A549 (cell line): ENCODE measurements around the gene ABCC3. TPM values are rescaled to one million over a fixed set of nuclear protein-coding genes. Genes with fewer than 3 reads are reported as not detected.

Experiments
- ATAC-seq, 2 experiments: fragments of 200-7000 bp in 1 of 2; fragments of >200 bp in 1 of 2; cut with Nextera tagmentation in 1 of 2; cut with Tn5 transposase in 1 of 2; 3 replicates each; pipeline versions ENCODE4 v1.8.0 to v1.9.1; 2018 to 2020; ENCODE audit warnings: mild to moderate bottlenecking in 1 of 2, moderate library complexity in 1 of 2
- CTCF ChIA-PET: fragments of 300-600 bp; sonication (Branson Sonifier 250); formaldehyde crosslinking; extraction: SDS; loops from one replicate; lab custom pipeline; 2021; ENCODE audit warnings: antibody characterized with exemption, inconsistent platforms; lab: Yijun Ruan, JAX
- POLR2A ChIA-PET: fragments of 350-600 bp; formaldehyde crosslinking; extraction: SDS; loops from one replicate; lab custom pipeline; 2021; ENCODE audit warnings: antibody characterized with exemption, inconsistent platforms; lab: Yijun Ruan, JAX
- DNase-seq, 2 experiments: peaks; one replicate each; pipeline versions ENCODE4 v3.0.0 to v3.0.0-alpha.2; 2011 to 2016; ENCODE audit warnings: low read depth in 1 of 2, low spot score in 1 of 2
- FAIRE-seq: peaks from 2 replicates; lab custom pipeline; 2011; peaks lifted over from hg19 to GRCh38; lab: Jason Lieb, UNC
- H3K27ac ChIP-seq, 2 experiments: fragments of >200 bp; sonication (Bioruptor Twin); formaldehyde crosslinking; 3 replicates each; pipeline ENCODE4 v1.5.1; 2016 to 2017
- H3K4me1 ChIP-seq: fragments of >200 bp; sonication (Bioruptor Twin); formaldehyde crosslinking; 3 replicates; pipeline ENCODE4 v1.6.1; 2016
- H3K4me2 ChIP-seq: fragments of >200 bp; sonication (Bioruptor Twin); formaldehyde crosslinking; 3 replicates; pipeline ENCODE4 v1.6.1; 2016
- H3K4me3 ChIP-seq: fragments of >200 bp; sonication (Bioruptor Twin); formaldehyde crosslinking; 3 replicates; pipeline ENCODE4 v1.5.1; 2016
- H3K9me3 ChIP-seq: fragments of >200 bp; sonication (Bioruptor Twin); formaldehyde crosslinking; 3 replicates; pipeline ENCODE4 v1.6.1; 2016
- CBX8 ChIP-seq: fragments of 200-600 bp; sonication (generic); IDR thresholded peaks from 2 replicates; pipeline ENCODE4 v1.6.1; 2016
- CHD4 ChIP-seq: fragments of 200-600 bp; sonication (generic); IDR thresholded peaks from 2 replicates; pipeline ENCODE4 v1.6.1; 2016; ENCODE audit warnings: antibody characterized with exemption, mild to moderate bottlenecking, borderline replicate concordance
- HEYL ChIP-seq: fragments of 250-450 bp; sonication (Bioruptor Pico); IDR thresholded peaks from 2 replicates; pipeline ENCODE4 v1.8.0; 2021; ENCODE audit warnings: mild to moderate bottlenecking, moderate library complexity
- HOXB13 ChIP-seq: fragments of 250-450 bp; sonication (Bioruptor Pico); IDR thresholded peaks from 2 replicates; pipeline ENCODE4 v1.5.0; 2020; ENCODE audit warnings: low read depth, mild to moderate bottlenecking, moderate library complexity
- JUN ChIP-seq, 2 experiments: fragments of >200 bp; sonication (Bioruptor Twin); formaldehyde crosslinking; IDR thresholded peaks; 2 replicates in 1 of 2; 3 replicates in 1 of 2; pipeline ENCODE4 v1.6.1; 2016 to 2017
- KDM1A ChIP-seq: fragments of 200-600 bp; sonication (generic); IDR thresholded peaks from 2 replicates; pipeline ENCODE4 v1.6.1; 2016; ENCODE audit warnings: low read depth, mild to moderate bottlenecking
- NPAS2 ChIP-seq: fragments of 250-450 bp; sonication (Bioruptor Pico); IDR thresholded peaks from 2 replicates; pipeline ENCODE4 v1.8.0; 2022; ENCODE audit warnings: mild to moderate bottlenecking, moderate library complexity, borderline replicate concordance
- PHF8 ChIP-seq: fragments of 200-600 bp; sonication (generic); IDR thresholded peaks from 2 replicates; pipeline ENCODE4 v1.6.1; 2016; ENCODE audit warnings: low read depth, mild to moderate bottlenecking, antibody characterized with exemption, moderate library complexity, borderline replicate concordance
- POLR2AphosphoS2 ChIP-seq: conservative IDR thresholded peaks from 2 replicates; pipeline ENCODE4 v1.6.1; 2012; ENCODE audit warnings: low read length, improper control_type of control experiment, inconsistent platforms
- RFX5 ChIP-seq: fragments of 450-650 bp; IDR thresholded peaks from 2 replicates; pipeline ENCODE4 v1.7.1; 2014; ENCODE audit warnings: antibody characterized with exemption, mild to moderate bottlenecking, moderate library complexity
- RNF2 ChIP-seq: fragments of 200-600 bp; sonication (generic); IDR thresholded peaks from 2 replicates; pipeline ENCODE4 v1.6.1; 2016; ENCODE audit warnings: low read depth, mild to moderate bottlenecking, antibody characterized with exemption, moderate library complexity, borderline replicate concordance
- SMC3 ChIP-seq: fragments of >200 bp; sonication (Bioruptor Twin); formaldehyde crosslinking; IDR thresholded peaks from 3 replicates; pipeline ENCODE4 v1.6.1; 2018; ENCODE audit warnings: inconsistent platforms
- TP53 ChIP-seq: fragments of 250-450 bp; sonication (Bioruptor Pico); IDR thresholded peaks from 2 replicates; pipeline ENCODE4 v1.5.0; 2021; ENCODE audit warnings: mild to moderate bottlenecking, moderate library complexity
- ZC3H11A ChIP-seq: fragments of 450-650 bp; IDR thresholded peaks from 2 replicates; pipeline ENCODE4 v1.6.1; 2014; ENCODE audit warnings: antibody characterized with exemption, mild to moderate bottlenecking
- ZFP36 ChIP-seq: fragments of 450-650 bp; IDR thresholded peaks from 2 replicates; pipeline ENCODE4 v1.6.1; 2014; ENCODE audit warnings: borderline replicate concordance; ENCODE audit not compliant: partially characterized antibody
- WGBS: methylation state at CpG from one replicate; pipeline ENCODE4 v1.1.6; 2017; ENCODE audit errors: missing lambda C conversion rate; 5-methylcytosine and 5-hydroxymethylcytosine counted together
- polyA plus RNA-seq, 4 experiments: library from polyadenylated mRNA; depleted of rRNA in 3 of 4; stranded (reverse); fragments of >200 nt; fragmentation: RNase III in 1 of 4; extraction: RNeasy Plus Mini Kit Qiagen cat#74134 plus additional on column Dnase treatment in 1 of 4; gene quantifications; 2 replicates in 3 of 4; 3 replicates in 1 of 4; pipeline ENCODE4 v1.2.3, GENCODE V29; 2011 to 2017
- TF ChIP-seq, protein P1 (sequence below): IDR thresholded peaks from 2 replicates; pipeline ENCODE4 v1.6.1; 2012; ENCODE audit warnings: low read depth, borderline replicate concordance
- TF ChIP-seq, protein P2 (sequence below): IDR thresholded peaks from 2 replicates; pipeline ENCODE4 v1.6.1; 2012
- TF ChIP-seq, protein P3 (sequence below): fragments of 250-450 bp; sonication (Bioruptor Pico); IDR thresholded peaks from 2 replicates; pipeline ENCODE4 v1.5.0; 2020; ENCODE audit warnings: low read depth, mild to moderate bottlenecking, moderate library complexity
- TF ChIP-seq, protein P4 (sequence below): fragments of >200 bp; sonication (Bioruptor Twin); formaldehyde crosslinking; IDR thresholded peaks from 2 replicates; pipeline ENCODE4 v1.6.1; 2016
- TF ChIP-seq, protein P5 (sequence below): fragments of >200 bp; sonication (Bioruptor Twin); formaldehyde crosslinking; IDR thresholded peaks from 3 replicates; pipeline ENCODE4 v1.6.1; 2016
- TF ChIP-seq, protein P6 (sequence below): fragments of 450-650 bp; IDR thresholded peaks from 2 replicates; pipeline ENCODE4 v1.6.1; 2014; ENCODE audit warnings: antibody characterized with exemption

The ABCC3 gene
- polyA plus RNA-seq, 2 of the 4 experiments (the other 2 are of a cell fraction): 248 to 342 TPM

DNA sequence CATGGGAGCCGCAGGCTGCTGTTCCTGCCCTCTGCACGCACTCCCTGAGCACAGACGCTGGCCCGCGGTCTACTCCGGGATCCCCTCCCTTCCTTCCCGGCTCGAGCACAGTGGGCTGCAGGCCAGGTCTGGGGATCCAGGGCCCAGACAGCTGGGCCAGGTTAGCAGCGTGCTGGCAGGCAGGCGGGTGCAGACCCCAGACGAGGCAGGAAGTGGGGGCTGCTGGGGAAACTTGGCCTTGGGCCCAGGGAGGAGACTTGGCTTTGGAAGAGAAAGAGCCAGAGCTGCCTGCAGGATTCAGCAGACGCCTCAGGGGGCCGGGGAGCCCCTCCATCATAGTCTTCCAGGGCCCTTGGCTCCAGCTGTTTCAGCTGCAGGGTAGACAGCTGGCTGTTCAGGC lies 30.2 kb upstream of the ABCC3 start:
- CTCF ChIA-PET: interaction anchor here (0.8 to 3.5 kb wide), 10 partner anchors 9 to 91 kb away, joined by 3 to 18 read pairs (median 4); no protein-coding TSS in a partner anchor
- peak in 1 of 2 experiments; percentile 19; a peak in 3 of 6 replicates for ATAC-seq
- 83% methylated on average over 13 of the region's 13 CpGs for WGBS

DNA sequence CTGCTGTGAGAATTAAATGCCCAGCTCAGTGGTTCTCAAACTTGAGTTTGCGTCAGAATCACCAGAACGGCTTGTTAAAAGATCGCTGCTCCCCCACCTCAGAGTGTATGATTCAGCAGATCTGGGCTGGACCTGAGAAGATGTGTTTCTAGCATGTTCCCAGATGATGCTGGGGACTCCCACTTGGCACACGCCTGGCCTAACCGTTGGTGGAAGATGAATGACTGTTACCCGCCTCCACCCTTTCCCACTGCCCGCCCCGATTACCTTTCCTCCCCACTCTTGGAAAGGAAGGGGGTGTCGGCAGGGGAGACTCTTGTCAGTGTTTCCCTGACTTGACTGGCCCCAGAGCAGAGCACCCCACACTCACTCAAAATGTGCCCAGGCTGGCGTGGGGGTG lies 29.3 kb upstream of the ABCC3 start:
- FAIRE-seq (no peak), DNase-seq (no peak)
- CTCF ChIA-PET: interaction anchor here (0.6 to 3.5 kb wide), 13 partner anchors 18 to 178 kb away, joined by 3 to 18 read pairs (median 4); no protein-coding TSS in a partner anchor

More for the DNA sequence above, 30.2 kb upstream of the ABCC3 start:
- no peak for DNase-seq
- no peak for FAIRE-seq
- POLR2A ChIA-PET: no interaction called here
- no peak overlapping the region; a peak in 1 of 6 replicates for H3K27ac ChIP-seq
- no peak overlapping the region for H3K4me3 ChIP-seq
- H3K9me3 ChIP-seq: no peaks in the 10 kb centered on the region
- no peak overlapping the region for H3K4me2 ChIP-seq
- no peaks in the 10 kb centered on the region for H3K4me1 ChIP-seq
- TF ChIP-seq CBX8: no peak
- TF ChIP-seq RNF2: no peak
- TF ChIP-seq RFX5: no peak
- TF ChIP-seq, protein P1, sequence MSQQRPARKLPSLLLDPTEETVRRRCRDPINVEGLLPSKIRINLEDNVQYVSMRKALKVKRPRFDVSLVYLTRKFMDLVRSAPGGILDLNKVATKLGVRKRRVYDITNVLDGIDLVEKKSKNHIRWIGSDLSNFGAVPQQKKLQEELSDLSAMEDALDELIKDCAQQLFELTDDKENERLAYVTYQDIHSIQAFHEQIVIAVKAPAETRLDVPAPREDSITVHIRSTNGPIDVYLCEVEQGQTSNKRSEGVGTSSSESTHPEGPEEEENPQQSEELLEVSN: no peak
- TF ChIP-seq HOXB13 (CRISPR knock-in tag): no peak
- no peak for TF ChIP-seq TP53
- no peak for TF ChIP-seq ZC3H11A
- no peak for TF ChIP-seq HEYL

DNA sequence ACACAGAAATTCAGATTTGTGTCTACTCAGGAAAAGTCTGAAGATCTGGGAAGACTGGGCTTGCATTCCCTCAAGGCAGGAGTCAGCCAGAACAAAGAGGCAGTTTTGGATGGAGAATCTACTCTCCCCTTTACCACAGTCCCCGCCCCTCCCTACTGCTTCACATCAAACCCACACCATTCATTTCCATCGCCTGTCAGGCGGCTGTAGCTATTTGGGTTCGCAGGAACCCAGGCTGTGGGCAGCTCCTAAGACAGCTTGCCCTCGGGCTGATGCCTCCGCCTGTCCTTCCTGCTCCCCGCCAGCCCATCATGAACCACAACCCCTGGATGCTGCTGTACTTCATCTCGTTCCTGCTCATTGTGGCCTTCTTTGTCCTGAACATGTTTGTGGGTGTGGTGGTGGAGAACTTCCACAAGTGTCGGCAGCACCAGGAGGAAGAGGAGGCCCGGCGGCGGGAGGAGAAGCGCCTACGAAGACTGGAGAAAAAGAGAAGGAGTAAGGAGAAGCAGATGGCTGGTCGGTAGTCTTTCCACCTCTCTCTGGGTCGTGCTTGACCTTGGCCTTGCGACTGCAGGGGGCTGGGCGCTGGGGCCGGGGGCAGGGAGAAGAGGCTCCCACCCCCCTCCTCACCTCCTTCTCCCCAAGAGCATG lies 27.0 kb upstream of the ABCC3 start:
- H3K9me3 ChIP-seq: no peaks in the 10 kb centered on the region
- no peak overlapping the region for H3K4me3 ChIP-seq
- ATAC-seq (no peak), DNase-seq (no peak), FAIRE-seq (no peak)
- 0 out of 3 replicates have a peak, but pooled peaks cover 4% of the 10 kb centered on the region for H3K4me1 ChIP-seq
- TF ChIP-seq PHF8: no peak
- no peak for TF ChIP-seq JUN (IDR thresholded peaks at IDR 0.05)
- TF ChIP-seq, protein P2, sequence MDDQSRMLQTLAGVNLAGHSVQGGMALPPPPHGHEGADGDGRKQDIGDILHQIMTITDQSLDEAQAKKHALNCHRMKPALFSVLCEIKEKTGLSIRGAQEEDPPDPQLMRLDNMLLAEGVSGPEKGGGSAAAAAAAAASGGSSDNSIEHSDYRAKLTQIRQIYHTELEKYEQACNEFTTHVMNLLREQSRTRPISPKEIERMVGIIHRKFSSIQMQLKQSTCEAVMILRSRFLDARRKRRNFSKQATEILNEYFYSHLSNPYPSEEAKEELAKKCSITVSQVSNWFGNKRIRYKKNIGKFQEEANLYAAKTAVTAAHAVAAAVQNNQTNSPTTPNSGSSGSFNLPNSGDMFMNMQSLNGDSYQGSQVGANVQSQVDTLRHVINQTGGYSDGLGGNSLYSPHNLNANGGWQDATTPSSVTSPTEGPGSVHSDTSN: no peak
- no peak for TF ChIP-seq HEYL
- TF ChIP-seq, protein P3, sequence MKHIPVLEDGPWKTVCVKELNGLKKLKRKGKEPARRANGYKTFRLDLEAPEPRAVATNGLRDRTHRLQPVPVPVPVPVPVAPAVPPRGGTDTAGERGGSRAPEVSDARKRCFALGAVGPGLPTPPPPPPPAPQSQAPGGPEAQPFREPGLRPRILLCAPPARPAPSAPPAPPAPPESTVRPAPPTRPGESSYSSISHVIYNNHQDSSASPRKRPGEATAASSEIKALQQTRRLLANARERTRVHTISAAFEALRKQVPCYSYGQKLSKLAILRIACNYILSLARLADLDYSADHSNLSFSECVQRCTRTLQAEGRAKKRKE (CRISPR knock-in tag): no peak
- TF ChIP-seq NPAS2 (CRISPR knock-in tag): no peak
- no peak for TF ChIP-seq SMC3
- TF ChIP-seq, protein P4, sequence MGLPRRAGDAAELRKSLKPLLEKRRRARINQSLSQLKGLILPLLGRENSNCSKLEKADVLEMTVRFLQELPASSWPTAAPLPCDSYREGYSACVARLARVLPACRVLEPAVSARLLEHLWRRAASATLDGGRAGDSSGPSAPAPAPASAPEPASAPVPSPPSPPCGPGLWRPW: no peak
- TF ChIP-seq, protein P5, sequence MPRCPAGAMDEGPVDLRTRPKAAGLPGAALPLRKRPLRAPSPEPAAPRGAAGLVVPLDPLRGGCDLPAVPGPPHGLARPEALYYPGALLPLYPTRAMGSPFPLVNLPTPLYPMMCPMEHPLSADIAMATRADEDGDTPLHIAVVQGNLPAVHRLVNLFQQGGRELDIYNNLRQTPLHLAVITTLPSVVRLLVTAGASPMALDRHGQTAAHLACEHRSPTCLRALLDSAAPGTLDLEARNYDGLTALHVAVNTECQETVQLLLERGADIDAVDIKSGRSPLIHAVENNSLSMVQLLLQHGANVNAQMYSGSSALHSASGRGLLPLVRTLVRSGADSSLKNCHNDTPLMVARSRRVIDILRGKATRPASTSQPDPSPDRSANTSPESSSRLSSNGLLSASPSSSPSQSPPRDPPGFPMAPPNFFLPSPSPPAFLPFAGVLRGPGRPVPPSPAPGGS: no peak
- ChIA-PET POLR2A (no interaction called here), CTCF (interaction anchor here (0.5 to 3.5 kb wide), 7 partner anchors 9 to 110 kb away, joined by 3 to 18 read pairs (median 3); no protein-coding TSS in a partner anchor)
- no peak overlapping the region for H3K4me2 ChIP-seq
- H3K27ac ChIP-seq: no peak overlapping the region
- WGBS: 89% methylated on average over 19 of the region's 19 CpGs

More for the DNA sequence above, 29.3 kb upstream of the ABCC3 start:
- Histone ChIP-seq H3K4me3 (no peak overlapping the region), H3K4me1 (no peaks in the 10 kb centered on the region), H3K4me2 (no peak overlapping the region), H3K27ac (0 out of 6 replicates have a peak overlapping the region, but pooled peaks of 1 of the 2 experiments have one; percentile 25), H3K9me3 (no peaks in the 10 kb centered on the region)
- TF ChIP-seq CBX8 (no peak), CHD4 (no peak), KDM1A (no peak), ZFP36 (no peak), POLR2AphosphoS2 (no peak)
- TF ChIP-seq, protein P6, sequence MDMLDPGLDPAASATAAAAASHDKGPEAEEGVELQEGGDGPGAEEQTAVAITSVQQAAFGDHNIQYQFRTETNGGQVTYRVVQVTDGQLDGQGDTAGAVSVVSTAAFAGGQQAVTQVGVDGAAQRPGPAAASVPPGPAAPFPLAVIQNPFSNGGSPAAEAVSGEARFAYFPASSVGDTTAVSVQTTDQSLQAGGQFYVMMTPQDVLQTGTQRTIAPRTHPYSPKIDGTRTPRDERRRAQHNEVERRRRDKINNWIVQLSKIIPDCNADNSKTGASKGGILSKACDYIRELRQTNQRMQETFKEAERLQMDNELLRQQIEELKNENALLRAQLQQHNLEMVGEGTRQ: no peak
- TF ChIP-seq, protein P5: no peak
- WGBS: 89% methylated on average over 10 of the region's 10 CpGs
- POLR2A ChIA-PET: no interaction called here
- ATAC-seq: no peak
